AG10803 (cell line): ENCODE results near the gene ZFAND6.
"Not testable (repeated sequence)": the region's sequence is repeated elsewhere in the genome, so short reads cannot be mapped to it uniquely, and the experiment has no call there.

Experiments
- DNase-seq: peaks from one replicate; pipeline ENCODE4 v3.0.0; 2010; ENCODE audit warnings: low read depth
- H3K4me3 ChIP-seq: 2 replicates; pipeline ENCODE4 v1.5.1; 2011; ENCODE audit warnings: mild to moderate bottlenecking, low read length, control low read depth
- CTCF ChIP-seq: conservative IDR thresholded peaks from 2 replicates; pipeline ENCODE4 v1.5.1; 2011; ENCODE audit warnings: mild to moderate bottlenecking, low read length, control low read depth, inconsistent platforms

ZFAND6 gene

GRCh38 chr15:80090879-80091503 is 31.5 kb downstream of the ZFAND6 start:
- TF ChIP-seq CTCF = peak; percentile 46
- DNase-seq = no peak
- no peak overlapping the region for H3K4me3 ChIP-seq

- no peak overlapping the region for H3K4me3 ChIP-seq
- TF ChIP-seq CTCF = no peak
- DNase-seq = no peak
These were observed 34.5 kb downstream of the ZFAND6 start for GRCh38 chr15:80093854-80094418.

- H3K4me3 ChIP-seq = no peak overlapping the region
- no peak for TF ChIP-seq CTCF
- DNase-seq = no peak
These were observed 36.0 kb downstream of the ZFAND6 start for GRCh38 chr15:80095511-80095910.

- no peak for DNase-seq
- TF ChIP-seq CTCF = no peak
These were observed 36.5 kb downstream of the ZFAND6 start for GRCh38 chr15:80095969-80096368.

GRCh38 chr15:80098341-80098740 is 38.9 kb downstream of the ZFAND6 start:
- no peak overlapping the region for H3K4me3 ChIP-seq
- no peak for TF ChIP-seq CTCF
- DNase-seq = no peak

More at GRCh38 chr15:80095969-80096368, 36.5 kb downstream of the ZFAND6 start:
- no peak overlapping the region for H3K4me3 ChIP-seq

GRCh38 chr15:80099241-80099640 is 39.8 kb downstream of the ZFAND6 start:
- H3K4me3 ChIP-seq = no peak overlapping the region
- peak; percentile 14 for DNase-seq
- TF ChIP-seq CTCF = no peak

GRCh38 chr15:80099662-80100061 is 40.2 kb downstream of the ZFAND6 start:
- not testable (repeated sequence) for DNase-seq, H3K4me3 ChIP-seq
